NOMO-1 treated with DMSO at 0.1 percent for 48 hours (cell line): ENCODE results near the gene H2BK1.

Experiments used
- DNase-seq: peaks from one replicate; lab custom pipeline; 2025; ENCODE audit not compliant: unreplicated experiment; lab: John Stamatoyannopoulos, UW

Gene H2BK1

GRCh38 chr7:151179946-151180345 is 30.3 kb downstream of the H2BK1 start:
- no peak for DNase-seq

GRCh38 chr7:151179287-151179860 is 30.9 kb downstream of the H2BK1 start:
- DNase-seq = no peak

- DNase-seq = no peak
Observed at GRCh38 chr7:151178831-151179230, 31.5 kb downstream of the H2BK1 start.

GRCh38 chr7:151178236-151178635 is 32.1 kb downstream of the H2BK1 start:
- DNase-seq = no peak

- no peak for DNase-seq
Observed at GRCh38 chr7:151177310-151177709, 33.0 kb downstream of the H2BK1 start.

- DNase-seq = no peak
Observed at GRCh38 chr7:151176401-151176800, 33.9 kb downstream of the H2BK1 start.

GRCh38 chr7:151175793-151176311 is 34.4 kb downstream of the H2BK1 start:
- no peak for DNase-seq

GRCh38 chr7:151175047-151175792 is 35.1 kb downstream of the H2BK1 start:
- DNase-seq = no peak

GRCh38 chr7:151174246-151175046 is 35.8 kb downstream of the H2BK1 start:
- DNase-seq = no peak

- no peak for DNase-seq
Observed at GRCh38 chr7:151173386-151174245, 36.7 kb downstream of the H2BK1 start.

GRCh38 chr7:151172273-151173141 is 37.8 kb downstream of the H2BK1 start:
- DNase-seq = peak; percentile 33

- DNase-seq = no peak
Observed at GRCh38 chr7:151168787-151169162, 41.5 kb downstream of the H2BK1 start.

- peak; percentile 21 for DNase-seq
Observed at GRCh38 chr7:151168003-151168786, 42.1 kb downstream of the H2BK1 start.

GRCh38 chr7:151167197-151167961 is 42.9 kb downstream of the H2BK1 start, which contains the start of gene GBX1:
Gene GBX1 (minus strand): TSS chr7:151167694. CDS start chr7:151167548, 146 bp downstream.
- DNase-seq = no peak

- no peak for DNase-seq
Observed at GRCh38 chr7:151166629-151167196, 43.6 kb downstream of the H2BK1 start.

- DNase-seq = no peak
Observed at GRCh38 chr7:151161757-151162156, 48.5 kb downstream of the H2BK1 start.
